ENCODE measurements around the gene ZNF85.
"Not testable (repeated sequence)": the region's sequence is repeated elsewhere in the genome, so short reads cannot be mapped to it uniquely, and the experiment has no call there.

ZNF85 gene

GRCh38 chr19:20923077-20923871 is at the start of gene ZNF85:
Gene ZNF85, plus strand, starts transcription at chr19:20923251. Its CDS starts 150 bp downstream, at chr19:20923401.
- DNase-seq (ENCODE audit: low read depth), result peak; percentile 74

GRCh38 chr19:20879501-20879900 is 43.5 kb upstream of the ZNF85 start:
- no peak for DNase-seq (ENCODE audit: low read depth)

GRCh38 chr19:20912973-20913372 is 10.1 kb upstream of the ZNF85 start:
- no peak for DNase-seq (ENCODE audit: low read depth)

- DNase-seq (ENCODE audit: low read depth), result no peak
These were observed 2.4 kb downstream of the ZNF85 start for GRCh38 chr19:20925481-20925880.

- no peak for DNase-seq (ENCODE audit: low read depth)
These were observed 3.7 kb downstream of the ZNF85 start for GRCh38 chr19:20926796-20927195.

GRCh38 chr19:20928371-20928770 is 5.3 kb downstream of the ZNF85 start:
- DNase-seq (ENCODE audit: low read depth), result no peak

- DNase-seq (ENCODE audit: low read depth), result not testable (repeated sequence)
These were observed 13.4 kb downstream of the ZNF85 start for GRCh38 chr19:20936322-20936947.

- DNase-seq (ENCODE audit: low read depth), result not testable (repeated sequence)
These were observed 29.6 kb downstream of the ZNF85 start for GRCh38 chr19:20952561-20953095.

GRCh38 chr19:20964798-20965197 is 41.7 kb downstream of the ZNF85 start:
- no peak for DNase-seq (ENCODE audit: low read depth)

GRCh38 chr19:20968092-20968491 is 45.0 kb downstream of the ZNF85 start:
- no peak for DNase-seq (ENCODE audit: low read depth)

GRCh38 chr19:20969498-20969897 is 46.4 kb downstream of the ZNF85 start:
- DNase-seq (ENCODE audit: low read depth), result no peak

GRCh38 chr19:20969898-20970297 is 46.8 kb downstream of the ZNF85 start:
- no peak for DNase-seq (ENCODE audit: low read depth)

GRCh38 chr19:20992788-20993187 is 69.7 kb downstream of the ZNF85 start:
- not testable (repeated sequence) for DNase-seq (ENCODE audit: low read depth)

GRCh38 chr19:20999731-21000352 is 76.8 kb downstream of the ZNF85 start:
- DNase-seq (ENCODE audit: low read depth), result peak; percentile 72

Measured in activated T-helper 1 cell treated with Interleukin-2 at 50 U/mL for 16 hours (primary cell).